Esophagus muscularis mucosa (tissue), 4 donors: ENCODE results near the gene GALM. TPM values are rescaled to one million over a fixed set of nuclear protein-coding genes. Genes with fewer than 3 reads are reported as not detected.

Experiments
- DNase-seq: peaks from one replicate; pipeline ENCODE4 v3.0.0-alpha.2; 2017; ENCODE audit errors: extremely low spot score
- H3K27ac ChIP-seq, 4 donors: fragments of 200-600 bp; sonication (generic); replicated peaks in 1 of 4; 1 replicate in 3 of 4; 2 replicates in 1 of 4; pipeline ENCODE4 v1.5.1; 2016 to 2019; ENCODE audit warnings: mild to moderate bottlenecking in 1 of 4
- H3K27me3 ChIP-seq, 4 donors: fragments of 200-600 bp; sonication (generic); one replicate each; pipeline versions ENCODE4 v1.5.1 to v1.6.0; 2016 to 2019
- H3K36me3 ChIP-seq, 4 donors: fragments of 200-600 bp; sonication (generic); one replicate each; pipeline ENCODE4 v1.5.1; 2016 to 2019
- H3K4me1 ChIP-seq, 4 donors: fragments of 200-600 bp; sonication (generic); one replicate each; pipeline ENCODE4 v1.5.1; 2016 to 2019
- H3K4me3 ChIP-seq, 4 donors: fragments of 200-600 bp; sonication (generic); 1 replicate in 2 of 4; 2 replicates in 2 of 4; pipeline ENCODE4 v1.5.1; 2016 to 2019; ENCODE audit warnings: mild to moderate bottlenecking in 4 of 4, moderate library complexity in 1 of 4
- H3K9me3 ChIP-seq, 4 donors: fragments of 200-600 bp; sonication (generic); 1 replicate in 3 of 4; 2 replicates in 1 of 4; pipeline ENCODE4 v1.5.1; 2016 to 2019
- CTCF ChIP-seq, 3 experiments: fragments of 200-600 bp in 2 of 3; fragments of 450-650 bp in 1 of 3; sonication (generic) in 2 of 3; IDR thresholded peaks; one replicate each; pipeline ENCODE4 v1.5.1; 2017 to 2019; ENCODE audit warnings: antibody characterized with exemption in 3 of 3, mild to moderate bottlenecking in 2 of 3, moderate library complexity in 1 of 3
- EP300 ChIP-seq: sonication (generic); formaldehyde crosslinking; IDR thresholded peaks from one replicate; pipeline ENCODE4 v1.6.1; 2017; ENCODE audit warnings: antibody characterized with exemption
- POLR2A ChIP-seq: fragments of 450-650 bp; IDR thresholded peaks from one replicate; pipeline ENCODE4 v1.6.1; 2017; ENCODE audit warnings: antibody characterized with exemption, moderate library complexity, mild to moderate bottlenecking, low read depth
- POLR2AphosphoS5 ChIP-seq, 2 donors: sonication (generic); formaldehyde crosslinking; IDR thresholded peaks; one replicate each; pipeline ENCODE4 v1.6.1; 2017; ENCODE audit warnings: antibody characterized with exemption in 2 of 2
- WGBS: methylation state at CpG from one replicate; pipeline ENCODE4 v1.1.5; 2018; 5-methylcytosine and 5-hydroxymethylcytosine counted together
- intact Hi-C: fragments of 100-400 bp; cut with DNase I; formaldehyde crosslinking; loops from one replicate; pipeline ENCODE4 v1.15.1; 2023
- total RNA-seq, 4 donors: library from RNA; depleted of rRNA; stranded (reverse); fragments of >200 nt; gene quantifications; one replicate each; pipeline versions ENCODE4 v1.1.0 to v1.2.1, GENCODE V29; 2016

The GALM gene
- total RNA-seq, 4 donors from 2014 or later, result 8.3 to 14.6 (median 11.6) TPM

- H3K36me3 ChIP-seq, result no peaks in the 10 kb centered on the region
Measured at GRCh38 chr2:38629684-38630083, 36.2 kb upstream of the GALM start.

GRCh38 chr2:38631976-38632375, 33.9 kb upstream of the GALM start:
- 68% methylated on average over 2 of the region's 2 CpGs for WGBS
- TF ChIP-seq CTCF (IDR thresholded peaks at IDR 0.05) (no peak), POLR2AphosphoS5 (IDR thresholded peaks at IDR 0.05) (no peak), POLR2A (no peak), EP300 (no peak)
- H3K4me1 ChIP-seq, result no peaks in the 10 kb centered on the region
- intact Hi-C loops, result no loop called here
- DNase-seq, result no peak
- H3K27me3 ChIP-seq, result no peaks in the 10 kb centered on the region
- no peak overlapping the region for H3K4me3 ChIP-seq
- no peak overlapping the region for H3K27ac ChIP-seq
- H3K36me3 ChIP-seq, result no peaks in the 10 kb centered on the region
- H3K9me3 ChIP-seq, result peaks cover 0 to 6% (median 2%) of the 10 kb centered on the region in 4 donors

More at GRCh38 chr2:38629684-38630083, 36.2 kb upstream of the GALM start:
- Histone ChIP-seq H3K9me3 (peaks cover 0 to 6% (median 2%) of the 10 kb centered on the region in 4 donors), H3K27me3 (no peaks in the 10 kb centered on the region), H3K27ac (no peak overlapping the region), H3K4me1 (no peaks in the 10 kb centered on the region), H3K4me3 (no peak overlapping the region)
- whole genome bisulfite sequencing, result 100% methylated on average over 1 of the region's 1 CpG
- TF ChIP-seq EP300 (no peak), CTCF (IDR thresholded peaks at IDR 0.05) (no peak), POLR2A (no peak)
- DNase-seq, result no peak
- intact Hi-C loops, result no loop called here

GRCh38 chr2:38632980-38633379, 32.9 kb upstream of the GALM start:
- TF ChIP-seq EP300, result no peak
- no peak for TF ChIP-seq POLR2AphosphoS5 (IDR thresholded peaks at IDR 0.05)
- no peak for TF ChIP-seq POLR2A
- TF ChIP-seq CTCF (IDR thresholded peaks at IDR 0.05), result no peak
- H3K4me1 ChIP-seq, result no peaks in the 10 kb centered on the region
- intact Hi-C loops, result no loop called here

GRCh38 chr2:38633895-38634294, 32.0 kb upstream of the GALM start:
- H3K27me3 ChIP-seq, result no peaks in the 10 kb centered on the region
- intact Hi-C loops, result no loop called here
- 61% methylated on average over 2 of the region's 2 CpGs for WGBS
- no peak overlapping the region for H3K27ac ChIP-seq
- peaks cover 0 to 6% (median 2%) of the 10 kb centered on the region in 4 donors for H3K9me3 ChIP-seq
- H3K4me1 ChIP-seq, result no peaks in the 10 kb centered on the region
- no peaks in the 10 kb centered on the region for H3K36me3 ChIP-seq
- H3K4me3 ChIP-seq, result no peak overlapping the region
- DNase-seq, result no peak
- TF ChIP-seq POLR2A (no peak), CTCF (IDR thresholded peaks at IDR 0.05) (no peak), POLR2AphosphoS5 (IDR thresholded peaks at IDR 0.05) (no peak), EP300 (no peak)

More at GRCh38 chr2:38632980-38633379, 32.9 kb upstream of the GALM start:
- no peaks in the 10 kb centered on the region for H3K36me3 ChIP-seq
- H3K27ac ChIP-seq, result no peak overlapping the region
- DNase-seq, result no peak
- H3K4me3 ChIP-seq, result no peak overlapping the region
- no peaks in the 10 kb centered on the region for H3K27me3 ChIP-seq
- H3K9me3 ChIP-seq, result peaks cover 0 to 6% (median 2%) of the 10 kb centered on the region in 4 donors

GRCh38 chr2:38634684-38635083, 31.2 kb upstream of the GALM start:
- intact Hi-C loops, result no loop called here
- no peak for DNase-seq
- TF ChIP-seq POLR2AphosphoS5 (IDR thresholded peaks at IDR 0.05), result no peak
- whole genome bisulfite sequencing, result 57% methylated on average over 3 of the region's 3 CpGs
- Histone ChIP-seq H3K36me3 (no peaks in the 10 kb centered on the region), H3K27me3 (no peaks in the 10 kb centered on the region), H3K9me3 (peaks cover 0 to 3% (median under 1%) of the 10 kb centered on the region in 4 donors), H3K4me1 (no peaks in the 10 kb centered on the region), H3K4me3 (no peak overlapping the region), H3K27ac (no peak overlapping the region)
